RWPE2 (cell line): ENCODE data around the gene EEF1AKMT4.

Experiments used
- ATAC-seq: fragments of 200-7000 bp; cut with Tn5 transposase; 3 replicates; pipeline ENCODE4 v1.9.1; 2021; ENCODE audit warnings: low read depth
- DNase-seq: peaks from one replicate; pipeline ENCODE4 v3.0.0-alpha.2; 2020; ENCODE audit warnings: low spot score
- H3K27ac ChIP-seq: fragments of 450-650 bp; 2 replicates; pipeline ENCODE4 v1.5.1; 2017; ENCODE audit warnings: mild to moderate bottlenecking; ENCODE audit not compliant: poor library complexity, severe bottlenecking
- H3K27me3 ChIP-seq: fragments of 250-450 bp; sonication (Bioruptor Pico); 2 replicates; pipeline ENCODE4 v1.5.1; 2021; ENCODE audit warnings: mild to moderate bottlenecking, moderate library complexity; ENCODE audit not compliant: insufficient read depth, poor library complexity, severe bottlenecking
- H3K36me3 ChIP-seq: fragments of 250-450 bp; sonication (Bioruptor Pico); 2 replicates; pipeline ENCODE4 v1.5.1; 2020; ENCODE audit warnings: low read depth, mild to moderate bottlenecking, moderate library complexity
- H3K4me1 ChIP-seq: fragments of 250-450 bp; sonication (Bioruptor Pico); 2 replicates; pipeline ENCODE4 v1.5.1; 2021; ENCODE audit warnings: mild to moderate bottlenecking, moderate library complexity; ENCODE audit not compliant: insufficient read depth, poor library complexity, severe bottlenecking
- H3K4me3 ChIP-seq: fragments of 250-450 bp; sonication (Bioruptor Pico); 2 replicates; pipeline ENCODE4 v1.5.1; 2021; ENCODE audit warnings: mild to moderate bottlenecking, moderate library complexity; ENCODE audit not compliant: severe bottlenecking
- H3K9me3 ChIP-seq: fragments of 250-450 bp; sonication (Bioruptor Pico); 2 replicates; pipeline ENCODE4 v1.5.1; 2021; ENCODE audit warnings: mild to moderate bottlenecking, moderate library complexity; ENCODE audit not compliant: severe bottlenecking
- TF ChIP-seq, protein P1 (sequence below): fragments of 450-650 bp; IDR thresholded peaks from one replicate; pipeline ENCODE4 v1.5.1; 2017; ENCODE audit warnings: mild to moderate bottlenecking, moderate library complexity; ENCODE audit not compliant: poor library complexity, severe bottlenecking

The EEF1AKMT4 gene

DNA sequence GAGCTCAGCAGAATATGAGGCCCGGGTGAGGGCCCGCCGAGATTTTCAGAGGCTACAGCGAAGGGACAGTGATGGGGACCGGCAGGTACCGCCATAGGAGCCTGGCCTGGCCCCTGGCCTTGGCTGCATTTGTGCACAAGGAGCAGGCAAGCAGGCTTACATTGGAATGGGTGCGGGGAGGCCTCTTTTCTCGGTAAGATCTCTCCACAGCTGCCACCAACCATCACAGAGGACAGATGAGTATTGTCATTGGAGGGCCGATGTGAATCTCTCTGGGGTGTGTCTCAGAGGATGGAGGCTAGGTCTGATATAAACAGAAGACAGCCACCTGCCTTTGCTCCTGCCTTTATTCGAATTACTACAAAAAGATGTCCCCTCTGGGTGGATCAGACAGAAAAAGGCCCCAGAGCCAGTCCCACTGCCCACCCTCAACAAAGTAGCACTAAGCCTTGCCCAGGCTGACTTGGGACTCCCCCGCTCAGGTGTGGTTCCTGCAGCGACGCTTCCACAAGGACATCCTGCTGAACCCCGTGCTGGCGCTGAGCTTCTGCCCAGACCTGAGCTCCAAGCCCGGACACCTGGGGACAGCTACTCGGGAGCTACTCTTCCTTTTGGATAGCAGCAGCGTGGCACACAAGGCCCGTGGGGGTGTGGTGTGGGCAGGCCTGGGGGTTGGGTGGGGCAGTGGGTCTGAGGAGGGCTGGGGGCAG lies 14.6 kb upstream of the EEF1AKMT4 start:
- Histone ChIP-seq H3K27me3 (peaks cover 21% of the 10 kb centered on the region), H3K9me3 (no peaks in the 10 kb centered on the region), H3K4me3 (no peak overlapping the region), H3K36me3 (no peaks in the 10 kb centered on the region), H3K27ac (no peak overlapping the region), H3K4me1 (peaks cover 3% of the 10 kb centered on the region)
- ATAC-seq (no peak), DNase-seq (peak; percentile 52)
- TF ChIP-seq, protein P1, sequence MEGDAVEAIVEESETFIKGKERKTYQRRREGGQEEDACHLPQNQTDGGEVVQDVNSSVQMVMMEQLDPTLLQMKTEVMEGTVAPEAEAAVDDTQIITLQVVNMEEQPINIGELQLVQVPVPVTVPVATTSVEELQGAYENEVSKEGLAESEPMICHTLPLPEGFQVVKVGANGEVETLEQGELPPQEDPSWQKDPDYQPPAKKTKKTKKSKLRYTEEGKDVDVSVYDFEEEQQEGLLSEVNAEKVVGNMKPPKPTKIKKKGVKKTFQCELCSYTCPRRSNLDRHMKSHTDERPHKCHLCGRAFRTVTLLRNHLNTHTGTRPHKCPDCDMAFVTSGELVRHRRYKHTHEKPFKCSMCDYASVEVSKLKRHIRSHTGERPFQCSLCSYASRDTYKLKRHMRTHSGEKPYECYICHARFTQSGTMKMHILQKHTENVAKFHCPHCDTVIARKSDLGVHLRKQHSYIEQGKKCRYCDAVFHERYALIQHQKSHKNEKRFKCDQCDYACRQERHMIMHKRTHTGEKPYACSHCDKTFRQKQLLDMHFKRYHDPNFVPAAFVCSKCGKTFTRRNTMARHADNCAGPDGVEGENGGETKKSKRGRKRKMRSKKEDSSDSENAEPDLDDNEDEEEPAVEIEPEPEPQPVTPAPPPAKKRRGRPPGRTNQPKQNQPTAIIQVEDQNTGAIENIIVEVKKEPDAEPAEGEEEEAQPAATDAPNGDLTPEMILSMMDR: no peak

- no peaks in the 10 kb centered on the region for H3K36me3 ChIP-seq
- TF ChIP-seq, protein P1: no peak
- no peaks in the 10 kb centered on the region for H3K9me3 ChIP-seq
- H3K4me3 ChIP-seq: no peak overlapping the region
- DNase-seq (no peak), ATAC-seq (no peak)
- H3K27me3 ChIP-seq: peaks cover 14% of the 10 kb centered on the region
- H3K4me1 ChIP-seq: peaks cover 3% of the 10 kb centered on the region
- H3K27ac ChIP-seq: no peak overlapping the region
Observed at GRCh38 chr3:184235381-184236032, 14.0 kb upstream of the EEF1AKMT4 start.

DNA sequence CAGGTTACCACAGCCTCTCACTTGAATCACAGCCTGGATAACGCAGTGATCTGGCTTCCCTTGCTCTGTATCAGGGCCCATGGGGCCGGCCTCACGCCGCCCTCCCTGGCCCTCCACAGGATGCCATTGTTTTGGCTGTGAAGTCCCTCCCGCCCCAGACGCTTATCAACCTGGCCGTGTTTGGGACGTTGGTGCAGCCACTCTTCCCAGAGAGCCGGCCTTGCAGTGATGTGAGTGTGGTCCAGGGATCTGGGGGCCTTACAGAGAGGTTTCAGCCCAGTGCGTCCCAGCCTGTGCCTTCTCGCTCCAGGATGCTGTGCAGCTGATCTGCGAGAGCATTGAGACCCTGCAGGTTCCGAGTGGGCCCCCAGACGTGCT lies 13.4 kb upstream of the EEF1AKMT4 start:
- no peak for DNase-seq
- Histone ChIP-seq H3K27me3 (peaks cover 12% of the 10 kb centered on the region), H3K27ac (no peak overlapping the region), H3K4me1 (peaks cover 3% of the 10 kb centered on the region), H3K4me3 (no peak overlapping the region), H3K9me3 (no peaks in the 10 kb centered on the region), H3K36me3 (no peaks in the 10 kb centered on the region)
- ATAC-seq: no peak
- TF ChIP-seq, protein P1: no peak

DNA sequence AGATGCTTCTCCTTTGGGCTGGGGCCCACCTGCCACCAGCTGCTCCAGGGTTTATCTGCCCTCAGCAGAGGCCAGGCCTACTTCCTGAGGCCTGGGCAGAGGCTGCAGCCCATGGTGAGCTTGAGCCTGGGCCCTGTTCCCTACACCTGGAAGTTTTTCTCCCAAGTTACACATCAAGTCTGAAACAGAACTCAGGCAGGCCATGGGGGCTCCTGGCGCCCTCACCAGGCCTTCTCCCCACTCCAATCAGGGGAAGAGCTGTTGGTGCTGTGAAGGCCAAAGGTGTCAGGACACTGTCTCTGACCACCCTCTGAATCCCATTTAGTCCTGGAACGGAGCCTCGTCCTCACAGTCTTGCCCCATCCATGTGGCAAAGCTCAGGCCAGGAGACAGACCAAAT lies 12.8 kb upstream of the EEF1AKMT4 start:
- ATAC-seq: no peak
- DNase-seq: no peak
- Histone ChIP-seq H3K4me1 (peaks cover 3% of the 10 kb centered on the region), H3K27ac (no peak overlapping the region), H3K9me3 (no peaks in the 10 kb centered on the region), H3K36me3 (no peaks in the 10 kb centered on the region), H3K27me3 (peaks cover 6% of the 10 kb centered on the region), H3K4me3 (no peak overlapping the region)
- TF ChIP-seq, protein P1: no peak

- H3K36me3 ChIP-seq: no peaks in the 10 kb centered on the region
- H3K27me3 ChIP-seq: peaks cover 2% of the 10 kb centered on the region
- no peak overlapping the region for H3K27ac ChIP-seq
- no peaks in the 10 kb centered on the region for H3K9me3 ChIP-seq
- TF ChIP-seq, protein P1: no peak
- DNase-seq (no peak), ATAC-seq (no peak)
- no peak overlapping the region for H3K4me3 ChIP-seq
- peaks cover 3% of the 10 kb centered on the region for H3K4me1 ChIP-seq
Observed at GRCh38 chr3:184237211-184237610, 12.3 kb upstream of the EEF1AKMT4 start.
